HFFc6 (cell line): ENCODE data around the gene AMELY. TPM values are rescaled to one million over a fixed set of nuclear protein-coding genes. Genes with fewer than 3 reads are reported as not detected.

ENCODE experiments used
- DNase-seq: peaks from one replicate; pipeline ENCODE4 v3.0.0-alpha.2; 2018
- H3K27ac Mint-ChIP-seq: 2 replicates; pipeline ENCODE4 v1.8.0; 2020; ENCODE audit warnings: mild to moderate bottlenecking, mixed read lengths
- H3K27me3 Mint-ChIP-seq: 2 replicates; pipeline ENCODE4 v1.8.0; 2021; ENCODE audit warnings: mild to moderate bottlenecking, moderate library complexity, mixed read lengths; ENCODE audit not compliant: insufficient read depth
- H3K36me3 Mint-ChIP-seq: 2 replicates; pipeline ENCODE4 v1.8.0; 2021; ENCODE audit warnings: low read depth, mixed read lengths
- H3K4me1 Mint-ChIP-seq: 2 replicates; pipeline ENCODE4 v1.8.0; 2020; ENCODE audit warnings: low read depth, mixed read lengths
- H3K4me3 Mint-ChIP-seq: 2 replicates; pipeline ENCODE4 v1.8.0; 2020; ENCODE audit warnings: mild to moderate bottlenecking, moderate library complexity, mixed read lengths
- H3K9me3 Mint-ChIP-seq: 2 replicates; pipeline ENCODE4 v1.8.0; 2020; ENCODE audit warnings: mild to moderate bottlenecking, mixed read lengths
- long read RNA-seq: library from polyadenylated mRNA; unstranded; transcript quantifications from one replicate; pipeline ENCODE4 v2.0.0, GENCODE V29; 2019
- total RNA-seq, 6 experiments: library from RNA; stranded (reverse); fragmentation: NEBNext Ultra II Directional; extraction: Animal tissue kit (Norgen Biotek cat#: 25700); gene quantifications; 2 replicates in 1 of 6; 3 replicates in 5 of 6; pipeline ENCODE4 v1.2.3, GENCODE V29; 2021
- TF ChIP-seq, protein P1 (sequence below): fragments of 200-600 bp; sonication (generic); IDR thresholded peaks from 2 replicates; pipeline ENCODE4 v1.5.0; 2021; ENCODE audit warnings: antibody characterized with exemption, mild to moderate bottlenecking

AMELY gene, protein sequence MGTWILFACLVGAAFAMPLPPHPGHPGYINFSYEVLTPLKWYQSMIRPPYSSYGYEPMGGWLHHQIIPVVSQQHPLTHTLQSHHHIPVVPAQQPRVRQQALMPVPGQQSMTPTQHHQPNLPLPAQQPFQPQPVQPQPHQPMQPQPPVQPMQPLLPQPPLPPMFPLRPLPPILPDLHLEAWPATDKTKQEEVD
- total RNA-seq, result not detected
- long read RNA-seq, result 0 reads

DNA sequence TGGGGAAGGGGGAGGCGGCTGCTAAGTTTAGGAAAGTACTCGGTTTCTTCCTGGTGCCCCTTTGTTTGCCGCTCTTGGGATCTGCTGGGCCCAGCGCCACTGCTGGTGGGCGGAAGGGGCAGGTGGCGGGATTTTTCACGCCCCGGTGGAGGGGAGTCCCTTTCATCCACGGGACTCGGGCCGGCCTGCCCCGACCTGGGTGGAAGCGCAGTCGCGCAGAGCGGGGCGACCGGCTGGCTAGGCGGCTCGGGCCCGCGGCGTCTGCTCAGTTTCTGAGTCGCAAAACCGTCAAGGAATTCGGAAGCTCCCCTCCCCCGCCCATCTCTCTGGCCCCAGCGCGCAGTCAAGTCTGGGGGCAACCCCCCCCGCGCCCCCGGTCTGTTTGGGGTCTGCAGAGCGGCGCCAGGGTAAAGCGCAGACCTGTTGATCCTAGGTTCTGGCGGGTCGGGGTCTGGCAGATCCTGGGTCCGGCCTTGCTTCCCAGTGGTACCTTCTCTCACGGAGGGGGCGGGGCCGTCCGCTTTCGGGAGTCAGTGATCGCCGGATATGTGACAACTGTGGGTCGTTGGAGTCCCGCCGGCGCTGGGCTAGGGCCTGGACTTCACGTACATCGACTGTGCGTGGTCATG is at the start of gene AMELY:
Gene AMELY, minus strand, starts transcription at position 500 of the 629 bp plus-strand sequence. CDS start 39,144 bp downstream, outside the sequence.
- Mint-ChIP-seq H3K9me3 (no peaks in the 10 kb centered on the region), H3K27ac (no peak within 1 kb of the TSS), H3K4me3 (no peak within 1 kb of the TSS), H3K4me1 (no peaks in the 10 kb centered on the region), H3K27me3 (no peaks in the 10 kb centered on the region), H3K36me3 (no peaks in the 10 kb centered on the region)
- TF ChIP-seq, protein P1, sequence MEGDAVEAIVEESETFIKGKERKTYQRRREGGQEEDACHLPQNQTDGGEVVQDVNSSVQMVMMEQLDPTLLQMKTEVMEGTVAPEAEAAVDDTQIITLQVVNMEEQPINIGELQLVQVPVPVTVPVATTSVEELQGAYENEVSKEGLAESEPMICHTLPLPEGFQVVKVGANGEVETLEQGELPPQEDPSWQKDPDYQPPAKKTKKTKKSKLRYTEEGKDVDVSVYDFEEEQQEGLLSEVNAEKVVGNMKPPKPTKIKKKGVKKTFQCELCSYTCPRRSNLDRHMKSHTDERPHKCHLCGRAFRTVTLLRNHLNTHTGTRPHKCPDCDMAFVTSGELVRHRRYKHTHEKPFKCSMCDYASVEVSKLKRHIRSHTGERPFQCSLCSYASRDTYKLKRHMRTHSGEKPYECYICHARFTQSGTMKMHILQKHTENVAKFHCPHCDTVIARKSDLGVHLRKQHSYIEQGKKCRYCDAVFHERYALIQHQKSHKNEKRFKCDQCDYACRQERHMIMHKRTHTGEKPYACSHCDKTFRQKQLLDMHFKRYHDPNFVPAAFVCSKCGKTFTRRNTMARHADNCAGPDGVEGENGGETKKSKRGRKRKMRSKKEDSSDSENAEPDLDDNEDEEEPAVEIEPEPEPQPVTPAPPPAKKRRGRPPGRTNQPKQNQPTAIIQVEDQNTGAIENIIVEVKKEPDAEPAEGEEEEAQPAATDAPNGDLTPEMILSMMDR, result no peak
- DNase-seq, result no peak

DNA sequence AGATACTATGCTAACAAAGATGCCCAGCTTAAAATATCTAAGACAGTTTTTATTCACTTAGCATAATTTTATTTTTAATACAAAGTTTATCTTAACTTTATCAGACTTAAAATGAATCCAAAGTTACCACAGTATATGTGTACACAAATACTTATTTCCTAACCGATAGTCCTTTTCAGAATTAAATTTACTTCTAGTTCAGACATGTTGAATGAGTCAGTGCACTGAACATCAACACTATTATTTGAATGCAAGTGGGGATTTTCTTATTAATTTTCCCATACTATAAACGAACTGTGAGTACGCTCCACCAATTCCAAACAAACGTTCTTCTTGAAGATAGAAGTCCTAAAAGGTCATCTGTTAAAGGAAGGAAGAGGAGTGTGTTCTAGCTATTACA is 38.4 kb upstream of the AMELY start:
- TF ChIP-seq, protein P1, result no peak
- H3K27ac Mint-ChIP-seq, result no peak overlapping the region
- H3K9me3 Mint-ChIP-seq, result no peaks in the 10 kb centered on the region
- DNase-seq, result no peak
- no peak overlapping the region for H3K4me3 Mint-ChIP-seq
- H3K27me3 Mint-ChIP-seq, result no peaks in the 10 kb centered on the region
- no peaks in the 10 kb centered on the region for H3K4me1 Mint-ChIP-seq
- H3K36me3 Mint-ChIP-seq, result no peaks in the 10 kb centered on the region

DNA sequence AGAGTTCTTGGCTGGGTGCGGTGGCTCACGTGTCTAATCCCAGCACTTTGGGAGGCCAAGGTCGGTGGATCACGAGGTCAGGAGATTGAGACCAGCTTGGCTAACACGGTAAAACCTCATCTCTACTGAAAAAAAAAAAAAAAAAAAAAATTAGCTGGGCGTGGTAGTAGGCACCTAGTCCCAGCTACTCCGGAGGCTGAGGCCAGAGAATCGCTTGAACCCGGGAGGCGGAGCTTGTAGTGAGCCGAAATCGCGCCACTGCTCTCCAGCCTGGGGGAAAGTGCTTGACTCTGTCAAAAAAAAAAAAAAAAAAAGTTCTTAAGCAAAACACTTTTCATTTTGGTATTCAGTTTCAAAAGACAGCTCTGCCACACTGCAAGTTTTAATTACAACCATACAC is 36.8 kb upstream of the AMELY start:
- no peak overlapping the region for H3K27ac Mint-ChIP-seq
- TF ChIP-seq, protein P1, result no peak
- H3K4me1 Mint-ChIP-seq, result no peaks in the 10 kb centered on the region
- no peaks in the 10 kb centered on the region for H3K9me3 Mint-ChIP-seq
- DNase-seq, result no peak
- H3K4me3 Mint-ChIP-seq, result no peak overlapping the region
- no peaks in the 10 kb centered on the region for H3K36me3 Mint-ChIP-seq
- no peaks in the 10 kb centered on the region for H3K27me3 Mint-ChIP-seq

DNA sequence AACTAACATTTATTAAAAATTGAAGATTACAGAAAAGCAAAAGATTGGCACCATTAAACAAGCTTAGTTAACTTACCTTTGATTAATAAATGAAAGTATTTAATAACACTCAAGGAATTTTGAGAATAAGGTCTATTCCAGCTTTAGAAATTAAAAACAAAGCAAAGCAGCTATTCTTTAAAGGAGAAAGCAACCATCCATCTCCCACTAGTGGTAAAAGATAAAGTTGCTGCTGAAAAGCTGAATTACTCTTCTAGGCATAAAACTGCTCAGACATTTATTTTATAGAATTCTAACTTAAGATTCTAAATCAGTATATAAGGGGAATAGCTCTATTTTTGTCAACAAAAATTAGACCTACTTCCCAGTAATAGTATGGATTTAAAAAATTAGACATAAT is 36.1 kb upstream of the AMELY start:
- no peaks in the 10 kb centered on the region for H3K27me3 Mint-ChIP-seq
- no peaks in the 10 kb centered on the region for H3K4me1 Mint-ChIP-seq
- H3K27ac Mint-ChIP-seq, result no peak overlapping the region
- TF ChIP-seq, protein P1, result peak; percentile 36
- H3K9me3 Mint-ChIP-seq, result no peaks in the 10 kb centered on the region
- H3K4me3 Mint-ChIP-seq, result no peak overlapping the region
- H3K36me3 Mint-ChIP-seq, result no peaks in the 10 kb centered on the region
- no peak for DNase-seq

DNA sequence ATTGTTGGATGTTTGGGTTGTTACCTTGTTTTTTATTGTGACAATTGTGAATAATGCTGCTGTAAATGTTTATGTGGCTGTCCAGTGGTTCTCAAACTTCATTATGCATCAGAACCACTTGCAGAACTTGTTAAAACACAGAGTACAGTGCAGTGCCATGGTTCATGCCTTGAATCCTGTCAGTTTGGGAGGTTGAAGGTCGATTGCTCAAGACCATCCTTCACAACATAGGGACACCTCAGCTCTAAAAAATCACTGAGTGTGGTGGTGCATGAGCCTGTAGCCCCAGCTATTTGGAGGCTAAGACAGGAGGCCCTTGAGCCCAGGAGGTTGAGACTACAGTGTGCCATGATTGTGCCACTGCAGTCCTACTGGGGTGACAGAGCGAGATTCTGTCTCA is 23.9 kb upstream of the AMELY start:
- no peak overlapping the region for H3K27ac Mint-ChIP-seq
- no peaks in the 10 kb centered on the region for H3K27me3 Mint-ChIP-seq
- H3K4me3 Mint-ChIP-seq, result no peak overlapping the region
- TF ChIP-seq, protein P1, result no peak
- H3K4me1 Mint-ChIP-seq, result no peaks in the 10 kb centered on the region
- H3K9me3 Mint-ChIP-seq, result no peaks in the 10 kb centered on the region; the same call in 1 of the 2 replicates
- no peaks in the 10 kb centered on the region for H3K36me3 Mint-ChIP-seq
- DNase-seq, result no peak
